ENCODE results near the gene PGLYRP3. TPM values are rescaled to one million over a fixed set of nuclear protein-coding genes. Genes with fewer than 3 reads are reported as not detected.

PGLYRP3 gene
- total and polyA plus RNA-seq, 11 donors, result not detected

DNA sequence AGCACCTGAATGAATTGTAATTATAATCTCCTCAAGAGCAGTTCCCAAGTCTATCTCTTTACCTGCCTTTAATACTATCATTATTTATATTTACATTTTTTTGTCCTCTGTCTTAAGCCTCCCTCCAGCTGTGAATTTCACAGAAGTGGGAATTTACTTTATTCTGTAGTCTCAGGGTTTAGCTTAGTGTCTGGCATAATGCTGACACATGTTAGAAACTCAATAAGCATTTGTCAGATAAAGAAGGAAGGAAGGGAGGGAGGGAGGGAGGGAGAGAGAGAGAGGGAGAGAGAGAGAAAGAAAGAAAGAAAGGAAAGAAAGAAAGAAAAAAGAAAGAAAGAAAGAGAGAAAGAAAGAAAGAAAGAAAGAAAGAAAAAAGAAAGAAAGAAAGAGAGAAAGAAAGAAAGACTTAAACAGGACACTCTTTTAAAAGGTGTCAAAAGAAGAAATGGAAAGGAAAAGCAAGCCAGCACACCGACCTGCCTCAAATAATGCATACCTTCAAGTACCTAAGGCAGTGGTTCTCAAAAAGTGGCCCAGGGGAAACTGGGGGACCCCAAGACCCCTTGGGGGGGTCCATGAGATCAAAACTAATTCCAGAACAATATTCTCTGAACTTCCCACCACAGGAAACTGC lies 37.7 kb upstream of the PGLYRP3 start:
- Histone ChIP-seq H3K4me3 (no peak overlapping the region), H3K4me1 (no peaks in the 10 kb centered on the region), H3K36me3 (no peaks in the 10 kb centered on the region), H3K9me3 (no peaks in the 10 kb centered on the region), H3K27me3 (peaks cover 0 to 48% (median 14%) of the 10 kb centered on the region in 9 donors), H3K27ac (no peak overlapping the region)
- ATAC-seq (no peak), DNase-seq (no peak)
- 16 to 43% (median 26%) methylated on average over 1 of the region's 1 CpG for WGBS, 4 donors
- no peak for TF ChIP-seq POLR2A (IDR thresholded peaks at IDR 0.05)
- TF ChIP-seq, protein P1, sequence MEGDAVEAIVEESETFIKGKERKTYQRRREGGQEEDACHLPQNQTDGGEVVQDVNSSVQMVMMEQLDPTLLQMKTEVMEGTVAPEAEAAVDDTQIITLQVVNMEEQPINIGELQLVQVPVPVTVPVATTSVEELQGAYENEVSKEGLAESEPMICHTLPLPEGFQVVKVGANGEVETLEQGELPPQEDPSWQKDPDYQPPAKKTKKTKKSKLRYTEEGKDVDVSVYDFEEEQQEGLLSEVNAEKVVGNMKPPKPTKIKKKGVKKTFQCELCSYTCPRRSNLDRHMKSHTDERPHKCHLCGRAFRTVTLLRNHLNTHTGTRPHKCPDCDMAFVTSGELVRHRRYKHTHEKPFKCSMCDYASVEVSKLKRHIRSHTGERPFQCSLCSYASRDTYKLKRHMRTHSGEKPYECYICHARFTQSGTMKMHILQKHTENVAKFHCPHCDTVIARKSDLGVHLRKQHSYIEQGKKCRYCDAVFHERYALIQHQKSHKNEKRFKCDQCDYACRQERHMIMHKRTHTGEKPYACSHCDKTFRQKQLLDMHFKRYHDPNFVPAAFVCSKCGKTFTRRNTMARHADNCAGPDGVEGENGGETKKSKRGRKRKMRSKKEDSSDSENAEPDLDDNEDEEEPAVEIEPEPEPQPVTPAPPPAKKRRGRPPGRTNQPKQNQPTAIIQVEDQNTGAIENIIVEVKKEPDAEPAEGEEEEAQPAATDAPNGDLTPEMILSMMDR (IDR thresholded peaks at IDR 0.05), result no peak
- intact Hi-C loops (cut with DNase I), result loop anchor here in 6 of 10 donors (5.0 to 10.0 kb wide), 3 partner anchors 54 to 224 kb away; partner anchors contain the start of gene S100A2 (in 5 of the 6)

DNA sequence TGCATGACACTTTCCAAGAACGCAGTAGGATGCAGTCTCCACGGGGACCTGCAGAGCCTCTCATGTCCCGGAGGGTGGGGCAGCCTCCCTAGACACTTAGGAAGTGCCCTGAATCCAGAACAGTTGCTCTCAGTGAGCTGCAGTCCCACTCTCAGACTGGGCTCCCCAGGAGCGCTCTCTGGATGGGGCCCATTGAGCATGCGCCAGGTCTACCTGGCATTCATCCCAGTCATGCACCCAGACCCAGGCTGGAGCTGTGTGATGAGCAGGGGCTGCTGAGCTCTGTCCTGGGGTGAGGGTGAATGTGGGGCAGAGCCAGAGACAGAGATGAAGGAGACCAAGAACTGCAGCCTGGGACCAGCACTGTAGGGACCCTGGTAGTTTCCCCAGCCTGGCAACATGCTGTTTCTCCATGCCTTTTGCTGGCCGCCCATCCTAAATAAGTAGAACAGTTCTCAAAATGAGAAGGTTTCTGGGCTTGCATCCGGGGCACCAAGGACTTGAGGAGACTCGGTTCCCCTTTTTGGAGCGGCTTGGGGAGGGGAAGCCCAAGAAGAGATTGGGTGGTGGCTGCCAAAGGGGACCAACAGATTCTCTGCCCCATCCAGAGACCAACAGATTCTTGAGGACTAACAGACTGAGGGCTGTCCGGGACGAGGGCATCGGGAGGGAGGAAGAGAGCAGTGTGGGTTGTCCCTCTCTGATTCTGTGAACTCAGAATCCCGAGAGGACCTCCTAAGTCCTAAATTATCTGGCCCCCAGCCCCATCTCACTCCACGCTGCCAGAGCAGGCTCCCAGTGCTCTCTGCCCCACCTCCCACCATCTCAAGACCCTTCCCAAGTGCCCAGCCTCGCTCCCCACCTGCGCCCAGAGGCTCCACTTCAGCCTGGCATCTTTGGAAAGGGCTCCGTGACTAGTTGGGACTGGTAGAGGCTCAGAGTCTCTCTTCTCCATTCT lies 36.9 kb upstream of the PGLYRP3 start:
- Histone ChIP-seq H3K4me1 (peaks cover 0 to 7% (median 0%) of the 10 kb centered on the region in 12 donors), H3K27me3 (peaks cover 0 to 48% (median 14%) of the 10 kb centered on the region in 9 donors), H3K4me3 (no peak overlapping the region), H3K36me3 (no peaks in the 10 kb centered on the region), H3K27ac (no peak overlapping the region), H3K9me3 (no peaks in the 10 kb centered on the region)
- no peak for DNase-seq
- no peak for TF ChIP-seq POLR2A (IDR thresholded peaks at IDR 0.05)
- TF ChIP-seq, protein P1 (IDR thresholded peaks at IDR 0.05), result no peak
- ATAC-seq, result no peak
- 57 to 69% (median 59%) methylated on average over 17 of the region's 17 CpGs for WGBS, 4 donors
- intact Hi-C loops (cut with DNase I), result loop anchor here in 7 of 10 donors (5.0 to 10.0 kb wide), 4 partner anchors 55 to 405 kb away; partner anchors contain the start of gene S100A2 (in 5 of the 7)

DNA sequence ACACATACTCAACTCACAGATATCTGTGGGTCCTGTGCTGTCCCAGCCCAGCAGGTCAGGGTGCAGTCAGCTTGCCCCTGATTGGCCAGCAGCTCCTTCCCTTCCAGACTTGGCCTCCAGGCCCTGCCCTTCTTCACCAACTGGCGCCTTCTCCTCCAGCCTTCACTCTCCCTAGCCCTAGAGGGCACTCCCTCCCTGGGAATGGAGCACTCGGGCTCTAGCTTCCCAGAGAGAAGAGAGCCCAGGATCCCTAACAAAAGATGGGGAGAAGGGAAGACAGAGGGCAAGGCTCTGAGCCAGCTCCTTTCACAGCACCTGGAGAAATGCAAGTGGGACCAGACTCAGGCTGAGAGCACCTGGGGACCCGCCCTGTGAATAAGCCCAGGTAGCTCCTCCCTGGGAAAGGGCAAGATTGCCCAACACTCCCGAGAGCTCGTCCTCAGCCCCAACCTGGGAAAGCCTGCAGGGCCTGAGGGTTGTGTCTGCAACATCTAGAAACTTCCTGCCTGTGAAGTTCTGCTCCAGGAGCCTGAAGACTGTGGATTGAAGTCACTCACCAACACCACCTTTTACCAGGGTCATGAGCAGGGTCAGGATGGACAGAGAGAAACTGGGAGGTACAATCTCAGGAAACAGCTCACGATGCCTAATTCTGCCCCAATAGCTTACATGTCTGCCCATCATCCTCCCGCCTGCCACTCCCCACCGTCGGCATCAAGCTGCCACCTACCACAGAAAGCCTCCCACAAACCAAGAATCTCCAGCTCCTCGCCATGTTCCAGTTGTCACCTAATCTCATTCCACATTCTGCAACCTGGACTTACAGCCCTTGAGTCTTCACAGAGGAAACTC lies 36.0 kb upstream of the PGLYRP3 start, which contains the start of gene PGLYRP4:
TSS of gene PGLYRP4 (minus strand) at position 331 of the 852 bp plus-strand sequence. CDS start 909 bp downstream, outside the sequence.
- TF ChIP-seq, protein P1 (IDR thresholded peaks at IDR 0.05), result no peak
- TF ChIP-seq POLR2A (IDR thresholded peaks at IDR 0.05), result no peak
- Histone ChIP-seq H3K27ac (no peak within 1 kb of the TSS), H3K4me3 (no peak within 1 kb of the TSS), H3K27me3 (peaks cover 0 to 48% (median 14%) of the 10 kb centered on the region in 9 donors), H3K4me1 (peaks cover 0 to 10% (median 0%) of the 10 kb centered on the region in 12 donors), H3K9me3 (no peaks in the 10 kb centered on the region), H3K36me3 (no peaks in the 10 kb centered on the region)
- ATAC-seq (no peak), DNase-seq (no peak)
- WGBS, 4 donors, result 61 to 76% (median 63%) methylated on average over 9 to 10 of the region's 10 CpGs
- intact Hi-C loops (cut with DNase I), result loop anchor here in 1 of 10 donors (10.0 kb wide), 1 partner anchor 406 kb away; no protein-coding TSS in a partner anchor
